HK-2 (cell line): Measurements from ENCODE around the gene SSPN.
"Not testable (repeated sequence)": the region's sequence is repeated elsewhere in the genome, so short reads cannot be mapped to it uniquely, and the experiment has no call there.

Experiments
- DNase-seq: peaks from one replicate; pipeline ENCODE4 v3.0.0-alpha.2; 2018; ENCODE audit not compliant: unreplicated experiment

SSPN gene

DNA sequence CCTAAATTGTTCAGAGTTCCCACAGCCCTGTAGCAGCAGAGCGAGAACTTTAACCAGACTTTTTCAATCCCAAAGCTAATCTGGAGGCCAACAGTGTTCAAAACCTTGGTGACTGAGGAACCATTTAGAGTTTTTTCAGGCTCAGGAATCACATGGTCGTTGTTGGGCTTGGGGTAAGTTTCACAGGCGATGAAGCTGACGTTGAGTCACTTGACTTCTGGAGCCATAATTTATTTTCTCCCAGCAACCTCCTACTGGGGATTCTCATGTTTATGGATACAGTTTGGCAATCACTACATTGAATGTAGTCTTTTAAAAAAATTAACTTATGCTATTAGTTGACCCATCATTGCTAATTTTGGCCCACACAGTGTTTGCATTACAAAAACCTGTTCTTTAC is 34.5 kb downstream of the SSPN start:
- no peak for DNase-seq

DNA sequence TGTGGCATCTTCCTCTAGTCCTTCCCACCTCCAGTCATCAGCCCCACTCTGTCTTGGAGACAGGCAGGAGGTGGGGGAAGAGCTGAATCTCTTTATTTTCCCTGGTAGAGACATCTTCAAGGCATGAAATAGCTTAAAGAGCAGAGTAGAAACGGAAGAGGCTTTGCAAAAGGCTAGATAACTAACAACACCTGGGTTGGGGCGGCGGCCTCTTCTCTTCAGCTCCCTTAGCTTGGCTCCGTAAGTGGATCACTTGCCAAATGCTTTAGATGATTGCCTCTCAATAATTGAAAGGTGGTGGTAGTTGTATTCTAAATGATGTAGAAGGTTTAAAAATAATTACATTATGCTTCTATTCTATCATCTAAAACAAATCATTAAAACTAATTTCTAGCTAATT is 36.1 kb downstream of the SSPN start:
- no peak for DNase-seq

DNA sequence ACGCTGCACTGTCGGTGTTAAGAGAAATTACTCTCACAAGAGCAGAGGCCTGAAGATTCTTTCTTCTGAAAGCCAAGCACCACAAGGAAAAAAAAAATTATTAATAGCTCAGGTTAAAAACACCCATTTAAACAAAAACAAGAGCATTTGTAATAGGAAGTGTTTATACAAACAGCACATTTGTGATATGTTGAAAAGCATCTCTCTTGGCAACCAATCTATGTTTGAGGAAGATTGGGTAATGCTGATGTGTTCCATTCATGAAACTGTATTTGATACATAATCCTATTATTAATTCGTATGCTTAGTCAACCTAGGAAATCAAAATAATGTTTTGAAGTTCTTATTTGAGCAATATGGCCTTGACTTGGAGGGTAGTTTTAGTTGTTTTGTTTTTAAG is 36.5 kb downstream of the SSPN start:
- no peak for DNase-seq

DNA sequence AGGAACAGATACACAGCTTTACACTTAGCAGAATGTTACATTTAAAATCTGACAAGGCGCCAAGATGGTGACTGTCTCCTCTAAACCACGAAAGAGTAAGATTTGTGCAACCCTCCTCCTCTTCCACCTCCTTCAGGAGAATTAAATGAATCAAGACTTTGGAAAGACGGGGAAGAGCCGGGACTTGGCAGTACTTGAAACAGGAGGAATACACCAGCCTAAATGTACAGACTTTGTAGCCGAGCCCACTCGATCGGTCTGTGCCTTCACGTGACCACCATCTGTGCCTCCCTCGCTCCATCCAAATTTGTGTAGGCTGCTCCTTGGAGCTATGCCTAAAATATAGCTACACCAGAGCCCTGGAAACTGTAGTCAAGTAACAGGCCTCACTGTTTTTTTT is 38.3 kb downstream of the SSPN start:
- DNase-seq, result no peak

DNA sequence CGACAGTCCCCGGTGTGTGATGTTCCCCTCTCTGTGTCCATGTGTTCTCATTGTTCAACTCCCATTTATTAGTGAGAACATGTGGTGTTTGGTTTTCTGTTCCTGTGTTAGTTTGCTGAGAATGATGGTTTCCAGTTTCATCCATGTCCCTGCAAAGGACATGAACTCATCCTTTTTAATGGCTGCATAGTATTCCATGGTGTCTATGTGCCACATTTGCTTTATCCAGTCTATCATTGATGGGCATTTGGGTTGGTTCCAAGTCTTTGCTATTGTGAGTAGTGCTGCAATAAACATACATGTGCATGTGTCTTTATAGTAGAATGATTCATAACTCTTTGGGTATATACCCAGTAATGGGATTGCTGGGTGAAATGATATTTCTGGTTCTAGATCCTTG is 40.1 kb downstream of the SSPN start:
- not testable (repeated sequence) for DNase-seq

DNA sequence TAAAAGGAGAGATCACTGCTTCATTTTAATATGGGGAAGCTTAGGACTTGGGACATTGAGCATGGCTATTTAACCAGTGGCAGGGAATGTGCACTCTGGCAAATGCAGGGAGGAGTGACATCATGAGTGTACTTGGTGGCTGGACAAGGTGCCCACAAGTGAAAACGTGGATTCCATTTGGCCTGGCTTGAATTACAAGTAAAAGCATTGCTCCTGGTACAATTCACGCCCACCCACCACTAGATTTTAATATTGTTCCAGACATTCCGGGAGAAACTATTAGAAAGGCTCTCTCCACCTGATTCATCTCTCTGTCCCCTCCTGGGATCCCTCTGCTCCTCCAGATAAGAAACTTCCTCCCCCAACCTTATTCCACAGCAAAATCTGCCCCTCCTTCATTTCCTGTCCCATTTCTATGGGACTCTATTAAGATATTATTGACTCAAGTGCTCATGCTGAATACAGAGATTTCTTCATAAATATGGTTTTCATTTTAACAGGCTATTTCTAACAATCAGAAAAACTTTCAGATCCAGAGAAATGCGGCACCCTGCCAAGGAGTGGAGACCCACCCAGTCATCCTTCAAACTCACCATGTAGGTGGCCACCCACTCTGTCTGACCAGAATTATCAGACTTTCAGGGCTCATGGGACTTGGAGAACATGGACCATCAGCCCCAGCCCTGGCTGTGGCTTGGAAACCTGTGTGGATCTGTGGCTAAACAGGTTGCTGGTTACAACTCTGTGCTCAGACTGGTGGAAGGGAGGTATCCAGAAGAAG is 43.2 kb downstream of the SSPN start:
- DNase-seq, result no peak

DNA sequence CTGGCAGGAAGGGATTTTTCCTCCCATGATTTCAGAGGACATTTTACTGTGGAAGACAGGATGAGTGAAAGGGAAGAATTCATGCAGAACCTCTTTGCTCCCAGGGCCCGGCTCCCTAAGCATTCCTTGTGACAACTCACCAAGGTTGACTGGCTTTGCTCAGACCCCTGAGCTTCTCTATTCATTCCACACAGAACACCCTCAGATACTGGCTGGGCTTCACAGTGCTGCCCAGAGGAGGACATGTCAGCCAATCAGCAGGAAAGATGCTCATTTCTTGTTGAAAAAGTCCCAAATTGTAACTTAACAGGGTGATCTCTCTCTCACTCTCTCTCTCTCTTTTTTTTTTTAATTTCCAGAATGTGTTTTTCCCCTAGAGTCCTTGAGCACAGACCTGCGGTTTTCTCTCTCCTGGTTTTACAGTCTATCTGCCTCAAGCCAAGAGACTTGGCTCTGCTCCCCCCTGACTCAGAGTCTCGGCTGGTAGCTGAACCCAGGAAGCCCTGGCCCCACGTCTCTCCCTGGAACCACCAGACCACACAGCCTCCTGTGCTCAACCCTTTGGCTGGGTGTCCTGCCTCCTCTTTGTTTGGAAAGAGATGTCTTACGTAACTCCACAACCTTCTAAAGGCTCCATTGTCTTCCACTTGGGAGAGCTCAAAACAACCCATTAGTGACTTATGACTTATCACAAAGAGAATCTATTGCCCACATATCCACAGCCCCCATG is 43.9 kb downstream of the SSPN start:
- DNase-seq, result peak; percentile 85

DNA sequence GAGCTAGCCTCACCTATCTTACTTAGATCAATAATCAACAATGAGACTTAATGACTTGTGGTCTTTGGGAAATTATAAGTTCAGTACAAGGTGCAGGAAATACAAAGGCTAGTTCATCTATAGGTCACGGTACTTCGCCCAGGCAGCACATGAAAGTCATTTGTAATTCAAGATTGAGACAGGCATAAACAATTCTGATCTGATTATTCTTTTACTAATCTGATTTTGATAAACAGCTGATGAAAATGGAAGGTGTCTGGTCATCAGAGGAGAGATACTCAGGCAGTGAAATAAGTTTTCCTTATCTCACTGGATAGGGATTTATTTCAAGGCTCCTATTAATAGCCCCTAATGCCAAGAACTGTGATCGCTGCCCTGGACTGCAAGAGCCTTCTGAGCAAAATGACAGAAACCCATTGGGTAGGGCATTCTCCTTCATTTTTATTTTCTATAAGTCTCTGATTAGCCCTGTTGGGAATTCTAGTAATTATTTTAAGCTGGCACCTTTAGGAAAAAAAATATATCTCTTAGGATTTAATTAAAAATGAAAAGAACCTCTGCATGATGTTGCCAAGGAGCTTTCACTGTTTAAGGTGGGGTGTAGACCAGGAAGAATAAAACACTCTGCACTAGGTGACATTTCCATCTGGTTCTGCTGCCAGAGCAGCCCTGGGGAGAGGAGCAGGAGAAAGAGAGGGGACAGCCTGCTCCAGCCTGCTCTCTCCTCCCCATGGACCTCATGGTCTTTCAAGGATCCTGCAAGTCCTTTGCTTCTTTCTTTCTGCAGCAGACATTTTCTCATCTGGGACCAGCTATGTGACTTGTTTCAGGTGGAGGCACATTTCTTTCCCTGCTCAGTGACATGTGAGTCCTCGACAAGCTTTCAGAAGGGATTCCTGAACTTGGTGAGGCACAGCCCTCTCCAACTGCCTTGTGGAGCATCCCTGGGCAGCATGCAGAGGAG is 44.8 kb downstream of the SSPN start:
- no peak for DNase-seq

DNA sequence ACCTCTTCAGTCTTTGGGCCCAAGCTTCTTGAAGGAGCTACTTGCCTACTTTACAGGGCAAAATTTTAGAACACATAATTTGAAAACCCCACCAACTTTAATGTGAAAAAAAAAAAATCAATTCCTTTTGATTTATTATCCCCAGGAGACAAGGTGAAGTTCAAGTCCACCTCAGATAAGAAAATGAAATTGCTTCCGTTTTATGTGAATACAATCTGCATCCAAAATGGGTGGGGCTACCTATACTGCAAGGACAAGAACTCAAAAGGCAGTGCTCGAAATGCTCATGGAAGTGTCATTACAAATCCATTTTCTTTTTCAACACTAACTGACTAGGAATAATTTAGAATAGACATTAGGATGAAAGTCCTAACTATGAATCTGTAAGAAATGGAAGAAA is 45.7 kb downstream of the SSPN start:
- DNase-seq, result no peak

DNA sequence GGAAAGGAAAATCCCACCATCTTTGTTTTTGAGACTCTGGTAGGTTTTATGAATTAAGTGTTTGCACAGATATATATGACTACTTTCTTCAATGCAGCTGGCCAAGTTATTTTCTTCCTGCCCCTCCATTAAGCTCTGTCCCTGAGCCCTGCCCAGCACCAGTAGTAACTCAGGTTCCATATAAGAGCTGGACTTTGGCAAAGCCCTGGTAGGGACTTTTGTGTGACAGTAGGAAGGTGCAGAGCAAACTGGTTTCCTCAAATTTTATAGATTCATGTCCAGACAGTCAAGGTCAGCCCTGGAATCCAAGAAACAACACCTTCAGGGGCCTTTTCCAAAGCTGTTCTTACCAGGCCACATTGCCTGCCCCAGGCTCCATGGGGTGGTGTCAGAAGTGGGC is 47.3 kb downstream of the SSPN start:
- DNase-seq, result no peak

DNA sequence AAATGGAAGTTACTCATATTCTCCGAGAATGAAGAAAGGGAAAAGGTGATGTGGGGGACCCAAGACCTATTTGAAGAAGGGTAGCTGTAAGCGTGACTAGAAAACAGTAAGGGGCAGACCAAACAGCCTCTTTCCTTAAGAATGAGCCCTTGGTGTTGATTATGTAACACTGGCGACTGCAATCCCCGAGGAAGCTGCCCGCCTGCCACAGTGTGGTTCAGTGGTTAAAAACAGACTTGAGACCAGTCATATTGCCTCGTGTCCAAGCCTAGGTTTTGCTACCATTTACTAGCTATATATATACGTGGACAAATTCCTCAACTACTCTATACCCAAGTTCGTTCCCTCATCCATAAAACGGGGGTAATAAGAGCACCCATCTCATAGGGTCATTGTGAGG is 49.1 kb downstream of the SSPN start:
- DNase-seq, result no peak

DNA sequence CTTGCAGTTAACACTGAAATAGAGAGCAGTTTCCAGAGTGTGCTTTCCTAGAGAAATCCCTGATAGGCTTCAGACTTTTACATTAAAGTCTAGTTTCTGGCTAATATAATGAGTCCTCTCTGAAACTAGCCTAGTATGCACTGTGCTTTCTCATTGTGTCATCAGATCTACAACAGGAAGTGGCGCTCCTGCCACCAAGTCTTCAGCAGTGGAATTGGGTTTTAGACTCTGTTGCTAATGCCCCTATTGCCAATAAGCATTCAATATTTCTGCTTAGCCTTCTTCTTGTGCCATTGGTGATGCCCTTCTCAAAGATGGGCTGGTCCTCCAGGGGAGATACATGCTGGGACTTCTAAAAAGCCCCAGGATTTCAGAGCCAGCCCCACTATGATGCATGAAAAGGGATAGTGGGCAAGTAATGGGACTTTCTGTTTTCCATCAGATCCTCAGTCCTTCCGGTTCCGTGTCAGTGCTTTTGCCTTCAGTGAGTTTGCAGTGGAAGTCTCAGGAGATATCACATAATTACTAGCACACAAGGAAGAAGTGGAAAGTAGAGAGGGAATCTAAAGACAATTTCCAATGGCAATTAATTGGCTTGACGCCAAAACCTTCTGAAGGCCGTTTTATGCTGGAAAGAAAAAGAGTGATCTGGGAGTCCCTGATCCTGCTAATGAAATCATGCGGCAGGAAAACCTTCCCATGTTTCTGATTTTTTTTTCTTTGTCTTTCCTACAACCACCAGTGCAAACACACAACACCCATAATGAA is 50.0 kb downstream of the SSPN start:
- no peak for DNase-seq

DNA sequence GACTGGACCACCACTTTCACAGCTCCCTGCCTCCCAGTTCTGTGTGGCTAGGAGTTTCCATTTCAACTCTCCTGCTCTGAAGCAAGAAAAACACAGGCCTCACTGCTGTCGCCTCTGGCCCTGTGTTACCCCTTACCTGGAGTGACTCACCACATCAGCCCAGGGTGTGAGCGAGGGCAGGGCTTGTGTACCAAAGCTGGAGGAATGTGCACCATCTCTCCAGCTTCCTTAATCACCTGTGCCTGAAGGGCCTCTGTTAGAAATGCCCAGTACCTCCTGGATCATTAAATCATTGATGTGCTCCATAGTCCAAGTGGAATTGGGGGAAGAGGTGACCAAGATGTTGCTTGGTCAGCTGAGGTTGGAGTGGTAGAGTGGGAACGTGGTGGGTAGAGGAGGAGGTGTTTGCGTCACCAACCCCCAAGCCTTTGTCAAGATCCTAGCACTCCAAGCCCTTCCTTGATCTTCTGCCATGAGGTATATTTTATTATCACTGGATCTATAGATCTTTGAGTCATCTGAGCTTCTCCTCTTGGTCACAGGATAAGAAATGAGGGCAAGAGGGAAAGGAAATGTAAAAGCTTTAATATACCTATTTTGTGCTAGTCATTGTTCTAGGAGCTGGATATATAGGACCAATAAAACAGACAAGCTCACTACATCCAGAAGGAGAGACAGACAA is 51.3 kb downstream of the SSPN start:
- DNase-seq, result no peak

DNA sequence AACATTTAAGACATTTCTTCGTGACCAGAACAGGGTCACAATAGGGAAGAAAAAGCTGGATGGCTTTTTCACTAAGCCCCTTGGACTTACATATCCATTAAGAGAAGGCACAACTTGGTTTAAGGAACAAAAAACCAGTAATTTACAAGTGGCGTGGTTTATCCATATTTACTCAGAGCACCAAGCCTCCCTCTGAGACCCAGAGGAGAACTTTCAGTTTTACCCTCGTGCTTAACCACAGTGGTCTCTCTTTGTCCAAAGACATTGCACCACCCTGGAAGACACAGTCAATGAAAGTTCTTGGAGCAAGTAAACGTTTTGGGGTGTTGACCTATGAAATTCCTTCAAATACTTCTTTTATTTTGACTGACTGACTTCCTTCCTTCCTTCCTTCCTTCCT is 52.5 kb downstream of the SSPN start:
- DNase-seq, result no peak

DNA sequence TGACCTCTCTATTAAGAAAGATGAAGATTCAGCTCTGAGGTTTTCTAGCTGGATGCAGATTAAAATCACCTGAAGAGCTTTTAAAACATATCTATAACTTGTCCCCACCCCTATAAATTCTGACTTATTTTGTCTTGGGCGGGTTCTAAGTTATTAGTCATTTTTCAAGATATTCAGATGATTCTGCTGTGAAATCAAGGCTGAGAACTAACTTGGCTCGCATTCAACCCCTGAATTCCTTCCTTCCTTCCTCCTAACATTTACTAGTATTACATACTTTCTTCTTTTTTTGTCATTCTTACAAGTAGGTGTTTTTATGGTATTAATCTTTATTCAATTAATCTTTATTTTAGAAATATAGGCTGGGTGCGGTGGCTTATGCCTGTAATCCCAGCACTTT is 55.4 kb downstream of the SSPN start:
- no peak for DNase-seq

DNA sequence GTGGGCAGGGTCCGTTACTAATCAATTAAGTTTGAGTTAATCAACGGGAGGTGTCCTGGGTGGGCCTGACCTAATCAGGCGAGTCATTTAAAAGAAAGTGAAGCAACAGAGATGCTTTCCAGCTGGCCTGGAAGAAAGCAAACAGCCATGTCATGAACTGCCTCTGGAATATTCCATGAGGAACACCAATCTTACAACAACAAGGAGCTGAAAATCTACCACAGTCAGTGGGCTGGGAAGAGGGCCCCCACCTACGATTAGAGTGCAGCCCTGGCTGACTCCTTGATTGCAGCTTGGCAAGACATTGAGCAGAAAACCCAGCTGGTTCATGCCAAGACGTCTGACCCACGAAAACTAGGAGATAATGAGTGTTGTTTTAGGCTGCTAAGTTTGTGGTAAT is 56.2 kb downstream of the SSPN start:
- DNase-seq, result no peak

DNA sequence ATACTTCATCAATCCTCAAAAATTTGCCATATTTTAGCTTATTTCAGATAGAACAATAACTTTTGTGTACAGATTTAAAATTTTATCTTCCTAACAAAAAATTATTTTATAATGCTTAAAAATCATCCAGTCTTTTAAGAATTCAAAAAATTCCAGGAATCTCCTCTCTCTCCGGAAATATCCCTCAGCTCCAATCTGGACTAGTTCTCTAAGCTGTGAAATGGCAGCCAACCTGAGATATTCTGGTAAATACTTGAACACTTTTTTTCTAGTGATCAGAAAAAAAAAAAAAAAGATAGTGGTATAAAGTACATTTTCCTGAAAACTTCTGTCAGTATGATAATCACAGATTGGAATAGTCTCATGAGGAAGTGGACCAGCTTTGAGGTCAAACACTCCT is 57.6 kb downstream of the SSPN start:
- no peak for DNase-seq

DNA sequence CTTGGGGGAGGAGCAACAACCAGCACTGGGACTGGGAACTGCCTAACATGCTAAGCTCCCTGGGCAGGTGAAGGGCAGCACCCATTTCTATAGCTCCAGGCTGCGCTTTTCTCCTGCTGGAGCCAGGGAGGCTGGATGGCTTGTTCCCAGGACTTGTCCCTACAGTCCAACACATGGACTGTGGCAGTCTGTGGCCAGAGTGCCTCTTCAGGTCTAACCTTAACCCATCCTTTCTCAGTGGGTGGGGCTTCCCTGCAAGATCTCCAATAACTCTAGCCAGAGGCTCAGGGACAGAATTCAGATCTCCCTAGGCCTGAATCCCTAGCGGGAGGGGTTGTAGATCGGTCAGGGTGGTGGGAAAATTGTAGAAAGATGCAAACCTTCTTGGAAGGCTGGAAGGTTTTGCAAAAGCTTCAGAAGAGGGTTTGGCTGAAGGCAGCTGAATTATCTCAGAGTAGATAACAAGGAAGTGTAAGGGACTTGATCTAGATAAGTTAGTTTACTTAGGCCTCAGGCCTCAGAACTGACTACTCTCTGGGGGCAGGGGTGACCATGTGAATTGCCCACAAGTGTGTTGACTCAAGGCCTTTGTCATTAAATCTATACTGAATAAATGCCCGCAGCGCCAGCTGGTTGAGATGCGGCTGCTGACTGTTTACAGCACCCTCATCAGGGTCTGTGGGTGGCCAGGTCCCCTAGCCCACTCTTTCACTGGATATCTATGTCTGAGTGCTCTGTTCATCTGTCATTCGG is 60.7 kb downstream of the SSPN start:
- no peak for DNase-seq

DNA sequence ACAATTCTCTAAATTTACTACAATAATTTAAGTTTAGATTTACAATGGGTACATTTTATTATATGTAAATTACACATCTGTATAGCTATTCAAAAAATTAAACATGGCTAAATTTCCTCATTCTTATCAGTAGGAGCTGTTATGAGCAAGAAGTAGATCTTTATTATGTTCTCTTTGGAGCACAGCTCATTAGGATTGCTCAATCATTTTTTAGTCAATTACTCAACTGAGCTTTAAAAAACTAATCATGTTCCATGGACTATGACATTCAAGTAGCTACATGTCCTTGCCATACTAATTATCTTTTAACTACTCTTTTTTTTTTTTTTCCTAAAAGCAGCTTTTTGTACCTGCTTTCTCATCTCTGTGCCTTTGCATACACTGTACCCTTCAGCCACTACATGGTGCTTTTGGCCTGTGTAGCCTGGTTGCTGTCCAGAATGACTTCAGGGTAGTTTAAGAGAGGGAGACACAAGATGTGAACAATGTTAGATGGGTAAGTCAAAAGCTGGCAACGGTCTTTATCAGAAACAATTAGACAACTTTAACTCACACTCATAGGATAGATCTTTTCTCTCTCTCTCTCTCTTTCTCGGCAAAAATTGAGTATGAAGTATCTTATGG is 69.0 kb downstream of the SSPN start:
- DNase-seq, result no peak

DNA sequence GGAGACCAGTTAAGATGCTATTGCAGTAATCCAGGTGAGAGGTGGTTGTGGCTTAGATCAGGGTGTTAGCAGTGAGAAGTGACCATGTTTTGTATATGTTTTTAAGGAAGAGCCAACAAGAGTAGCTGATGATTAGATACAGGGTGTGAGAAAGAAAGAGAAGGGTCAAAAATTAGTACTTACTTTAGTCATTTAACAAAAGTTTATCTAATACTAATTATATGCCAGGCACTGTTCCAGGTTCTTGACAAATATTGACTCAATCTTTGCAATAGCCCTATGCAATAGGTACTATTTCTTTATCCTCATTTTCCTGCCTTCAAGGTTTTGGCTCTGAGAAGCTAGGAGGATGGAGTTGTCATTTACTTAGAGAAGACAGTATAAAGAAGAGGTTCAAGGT is 70.2 kb downstream of the SSPN start:
- no peak for DNase-seq
